Calu3 (cell line): ENCODE measurements around the gene PRKCA. TPM values are rescaled to one million over a fixed set of nuclear protein-coding genes. Genes with fewer than 3 reads are reported as not detected.

Experiments used
- BruUV-seq: library from RNA; stranded (reverse); fragments of 400-500 nt; replicated peaks from 2 replicates; lab custom pipeline; 2021; lab: Mats Ljungman, UMichigan
- CTCF ChIA-PET: fragments of 300-600 bp; sonication (Branson Sonifier 250); formaldehyde crosslinking; loops from one replicate; lab custom pipeline; 2022; ENCODE audit warnings: antibody characterized with exemption; lab: Charles Lee
- DNase-seq: peaks from one replicate; pipeline ENCODE4 v3.0.0; 2022
- H3K27ac Mint-ChIP-seq: one replicate; pipeline ENCODE4 v1.8.0; 2022; ENCODE audit warnings: mixed read lengths; ENCODE audit not compliant: unreplicated experiment
- H3K27me3 Mint-ChIP-seq: one replicate; pipeline ENCODE4 v1.8.0; 2022; ENCODE audit warnings: mixed read lengths; ENCODE audit not compliant: unreplicated experiment
- H3K36me3 Mint-ChIP-seq: one replicate; pipeline ENCODE4 v1.8.0; 2022; ENCODE audit warnings: mild to moderate bottlenecking, moderate library complexity, mixed read lengths; ENCODE audit not compliant: insufficient read depth, unreplicated experiment
- H3K4me1 Mint-ChIP-seq: one replicate; pipeline ENCODE4 v1.8.0; 2022; ENCODE audit warnings: mild to moderate bottlenecking, low read depth, mixed read lengths; ENCODE audit not compliant: unreplicated experiment
- H3K4me3 Mint-ChIP-seq: one replicate; pipeline ENCODE4 v1.8.0; 2022; ENCODE audit warnings: mild to moderate bottlenecking, low read depth, moderate library complexity, mixed read lengths; ENCODE audit not compliant: unreplicated experiment
- H3K9me3 Mint-ChIP-seq: one replicate; pipeline ENCODE4 v1.8.0; 2022; ENCODE audit warnings: low read depth, mixed read lengths; ENCODE audit not compliant: unreplicated experiment
- CTCF ChIP-seq: fragments of 200-600 bp; IDR thresholded peaks from one replicate; pipeline ENCODE4 v1.8.0; 2022; ENCODE audit warnings: antibody characterized with exemption; ENCODE audit not compliant: unreplicated experiment
- intact Hi-C: fragments of 100-400 bp; cut with micrococcal nuclease; formaldehyde crosslinking; loops from one replicate; pipeline ENCODE4 v1.10.0; 2022; ENCODE audit not compliant: unreplicated experiment
- total RNA-seq: library from RNA; stranded (reverse); gene quantifications from 2 replicates; pipeline ENCODE4 v1.2.3, GENCODE V29; 2022

The PRKCA gene
- total RNA-seq, 1 experiment from 2014 or later: 126 TPM

- H3K36me3 Mint-ChIP-seq: peaks cover 27% of the 10 kb centered on the region
- intact Hi-C loops: loop anchor here (5.0 to 10.0 kb wide), 2 partner anchors 40 to 207 kb away; no protein-coding TSS in a partner anchor
- CTCF ChIA-PET: interaction anchor here (0.6 to 1.0 kb wide), 3 partner anchors 10 to 81 kb away, joined by 3 to 4 read pairs (median 3); no protein-coding TSS in a partner anchor
- H3K27ac Mint-ChIP-seq: no peak overlapping the region
- H3K4me1 Mint-ChIP-seq: peaks cover 45% of the 10 kb centered on the region
- no peaks in the 10 kb centered on the region for H3K9me3 Mint-ChIP-seq
- H3K4me3 Mint-ChIP-seq: no peak overlapping the region
- BruUV-seq: no TSS peak
- no peak for DNase-seq
- no peak for TF ChIP-seq CTCF
- no peaks in the 10 kb centered on the region for H3K27me3 Mint-ChIP-seq
These were observed 165.4 kb downstream of the PRKCA start for GRCh38 chr17:66467766-66468165.

- Mint-ChIP-seq H3K27me3 (no peaks in the 10 kb centered on the region), H3K4me1 (peaks cover 45% of the 10 kb centered on the region), H3K4me3 (no peak overlapping the region), H3K27ac (peak overlapping the region; percentile 13), H3K36me3 (peaks cover 25% of the 10 kb centered on the region), H3K9me3 (no peaks in the 10 kb centered on the region)
- TF ChIP-seq CTCF: no peak
- CTCF ChIA-PET: interaction anchor here (0.6 to 1.0 kb wide), 3 partner anchors 11 to 82 kb away, joined by 3 to 4 read pairs (median 3); no protein-coding TSS in a partner anchor
- intact Hi-C loops: loop anchor here (5.0 to 10.0 kb wide), 2 partner anchors 39 to 206 kb away; no protein-coding TSS in a partner anchor
- DNase-seq: no peak
- BruUV-seq: no TSS peak
These were observed 166.1 kb downstream of the PRKCA start for GRCh38 chr17:66468241-66469087.

- CTCF ChIA-PET: interaction anchor here (0.6 kb wide), 1 partner anchor 220 kb away, joined by 3 read pairs; no protein-coding TSS in a partner anchor
- no peak for TF ChIP-seq CTCF
- Mint-ChIP-seq H3K4me1 (peaks cover 49% of the 10 kb centered on the region), H3K4me3 (no peak overlapping the region), H3K36me3 (peaks cover 20% of the 10 kb centered on the region), H3K27me3 (no peaks in the 10 kb centered on the region), H3K9me3 (no peaks in the 10 kb centered on the region), H3K27ac (peak overlapping the region; percentile 13)
- no peak for DNase-seq
- intact Hi-C loops: loop anchor here (5.0 to 10.0 kb wide), 2 partner anchors 38 to 206 kb away; no protein-coding TSS in a partner anchor
- no TSS peak for BruUV-seq
These were observed 166.7 kb downstream of the PRKCA start for GRCh38 chr17:66469088-66469442.

GRCh38 chr17:66469461-66469860 is 167.0 kb downstream of the PRKCA start:
- Mint-ChIP-seq H3K27me3 (no peaks in the 10 kb centered on the region), H3K9me3 (no peaks in the 10 kb centered on the region), H3K4me3 (no peak overlapping the region), H3K36me3 (peaks cover 20% of the 10 kb centered on the region), H3K4me1 (peaks cover 53% of the 10 kb centered on the region), H3K27ac (no peak overlapping the region)
- intact Hi-C loops: loop anchor here (5.0 to 10.0 kb wide), 2 partner anchors 38 to 205 kb away; no protein-coding TSS in a partner anchor
- CTCF ChIA-PET: interaction anchor here (0.6 kb wide), 1 partner anchor 221 kb away, joined by 3 read pairs; no protein-coding TSS in a partner anchor
- no peak for DNase-seq
- BruUV-seq: no TSS peak
- TF ChIP-seq CTCF: no peak
